ENCODE measurements around the gene SMG1. TPM values are rescaled to one million over a fixed set of nuclear protein-coding genes. Genes with fewer than 3 reads are reported as not detected.
A peak's percentile ranks its signal among the peaks of the same experiment; 100 is the strongest.
"Not testable (repeated sequence)": the region's sequence is repeated elsewhere in the genome, so short reads cannot be mapped to it uniquely, and the experiment has no call there.

Gene SMG1
- total RNA-seq, 8 experiments from 2014 or later: 31.1 to 100 (median 42.5) TPM

- WGBS, 10 experiments: 70 to 98% (median 87%) methylated on average over 4 to 8 of the region's 11 CpGs; no CpG with 5 or more reads in 1 of the 10 experiments
- no peak overlapping the region for H3K4me3 ChIP-seq
- H3K27ac ChIP-seq: no peak overlapping the region
- H3K4me1 ChIP-seq (replicated peaks in 1 of 2): no peaks in the 10 kb centered on the region
- in situ Hi-C loops (cut with MboI; ENCODE audit: low pct_unique_long_range_greater_than_20kb in 2 of 9, low sequenced_read_pairs in 9 of 9, unreplicated experiment in 9 of 9): loop anchor here in 1 of 9 experiments (25.0 kb wide), 1 partner anchor 138 kb away; the partner anchor contains the start of gene ARL6IP1
- ATAC-seq (replicated peaks in 6 of 8): no peak
Observed at GRCh38 chr16:18950469-18951185, 24.4 kb upstream of the SMG1 start.

GRCh38 chr16:18948372-18949020 is 22.3 kb upstream of the SMG1 start:
- Histone ChIP-seq H3K27ac (no peak overlapping the region), H3K4me3 (no peak overlapping the region), H3K4me1 (replicated peaks in 1 of 2) (no peaks in the 10 kb centered on the region)
- 40 to 96% (median 87%) methylated on average over 1 to 4 of the region's 9 CpGs; no CpG with 5 or more reads in 3 of the 10 experiments for WGBS, 10 experiments
- ATAC-seq (replicated peaks in 6 of 8): no peak
- in situ Hi-C loops (cut with MboI; ENCODE audit: low pct_unique_long_range_greater_than_20kb in 2 of 9, low sequenced_read_pairs in 9 of 9, unreplicated experiment in 9 of 9): no loop called here

GRCh38 chr16:18945233-18945632 is 19.0 kb upstream of the SMG1 start:
- in situ Hi-C loops (cut with MboI; ENCODE audit: low pct_unique_long_range_greater_than_20kb in 2 of 9, low sequenced_read_pairs in 9 of 9, unreplicated experiment in 9 of 9): no loop called here
- ATAC-seq (replicated peaks in 6 of 8): peak in 1 of 8 experiments; percentile 45
- Histone ChIP-seq H3K4me1 (replicated peaks in 1 of 2) (no peaks in the 10 kb centered on the region), H3K27ac (no peak overlapping the region), H3K4me3 (no peak overlapping the region)
- 19 to 100% (median 82%) methylated on average over 2 to 7 of the region's 7 CpGs; no CpG with 5 or more reads in 1 of the 10 experiments for WGBS, 10 experiments

GRCh38 chr16:18943414-18943813 is 17.2 kb upstream of the SMG1 start:
- Histone ChIP-seq H3K27ac (no peak overlapping the region), H3K4me3 (no peak overlapping the region), H3K4me1 (replicated peaks in 1 of 2) (no peaks in the 10 kb centered on the region)
- in situ Hi-C loops (cut with MboI; ENCODE audit: low pct_unique_long_range_greater_than_20kb in 2 of 9, low sequenced_read_pairs in 9 of 9, unreplicated experiment in 9 of 9): no loop called here
- WGBS, 10 experiments: 60 to 97% (median 84%) methylated on average over 1 to 7 of the region's 7 CpGs; no CpG with 5 or more reads in 3 of the 10 experiments
- no peak for ATAC-seq (replicated peaks in 6 of 8)

GRCh38 chr16:18942061-18942460 is 15.9 kb upstream of the SMG1 start:
- WGBS, 10 experiments: 0 to 80% (median 57%) methylated on average over 1 of the region's 1 CpG; no CpG with 5 or more reads in 3 of the 10 experiments
- peak in 3 of 8 experiments; percentile 52 to 68 (median 59) for ATAC-seq (replicated peaks in 6 of 8)
- in situ Hi-C loops (cut with MboI; ENCODE audit: low pct_unique_long_range_greater_than_20kb in 2 of 9, low sequenced_read_pairs in 9 of 9, unreplicated experiment in 9 of 9): no loop called here

GRCh38 chr16:18941471-18941870 is 15.3 kb upstream of the SMG1 start:
- Histone ChIP-seq H3K4me1 (replicated peaks in 1 of 2) (no peaks in the 10 kb centered on the region), H3K27ac (no peak overlapping the region), H3K4me3 (no peak overlapping the region)
- in situ Hi-C loops (cut with MboI; ENCODE audit: low pct_unique_long_range_greater_than_20kb in 2 of 9, low sequenced_read_pairs in 9 of 9, unreplicated experiment in 9 of 9): no loop called here
- no peak for ATAC-seq (replicated peaks in 6 of 8)

More at GRCh38 chr16:18942061-18942460, 15.9 kb upstream of the SMG1 start:
- no peak overlapping the region for H3K27ac ChIP-seq
- H3K4me1 ChIP-seq (replicated peaks in 1 of 2): no peaks in the 10 kb centered on the region
- H3K4me3 ChIP-seq: no peak overlapping the region

GRCh38 chr16:18938986-18939385 is 12.8 kb upstream of the SMG1 start:
- in situ Hi-C loops (cut with MboI; ENCODE audit: low pct_unique_long_range_greater_than_20kb in 2 of 9, low sequenced_read_pairs in 9 of 9, unreplicated experiment in 9 of 9): no loop called here
- no peak for ATAC-seq (replicated peaks in 6 of 8)
- H3K4me3 ChIP-seq: no peak overlapping the region
- no peaks in the 10 kb centered on the region for H3K4me1 ChIP-seq (replicated peaks in 1 of 2)
- WGBS, 10 experiments: 85 to 100% (median 90%) methylated on average over 1 to 7 of the region's 9 CpGs; no CpG with 5 or more reads in 5 of the 10 experiments
- no peak overlapping the region for H3K27ac ChIP-seq

- no peaks in the 10 kb centered on the region for H3K4me1 ChIP-seq (replicated peaks in 1 of 2)
- no peak overlapping the region for H3K4me3 ChIP-seq
- no peak for ATAC-seq (replicated peaks in 6 of 8)
- no peak overlapping the region for H3K27ac ChIP-seq
- in situ Hi-C loops (cut with MboI; ENCODE audit: low pct_unique_long_range_greater_than_20kb in 2 of 9, low sequenced_read_pairs in 9 of 9, unreplicated experiment in 9 of 9): no loop called here
Observed at GRCh38 chr16:18937390-18937789, 11.2 kb upstream of the SMG1 start.

GRCh38 chr16:18936727-18937340 is 10.6 kb upstream of the SMG1 start:
- in situ Hi-C loops (cut with MboI; ENCODE audit: low pct_unique_long_range_greater_than_20kb in 2 of 9, low sequenced_read_pairs in 9 of 9, unreplicated experiment in 9 of 9): no loop called here
- Histone ChIP-seq H3K4me3 (no peak overlapping the region), H3K27ac (no peak overlapping the region), H3K4me1 (replicated peaks in 1 of 2) (no peaks in the 10 kb centered on the region)
- 73 to 96% (median 82%) methylated on average over 2 to 5 of the region's 7 CpGs; no CpG with 5 or more reads in 2 of the 10 experiments for WGBS, 10 experiments
- ATAC-seq (replicated peaks in 6 of 8): no peak

GRCh38 chr16:18933501-18933900 is 7.3 kb upstream of the SMG1 start:
- 0 to 40% (median 15%) methylated on average over 1 of the region's 1 CpG; no CpG with 5 or more reads in 4 of the 10 experiments for WGBS, 10 experiments
- in situ Hi-C loops (cut with MboI; ENCODE audit: low pct_unique_long_range_greater_than_20kb in 2 of 9, low sequenced_read_pairs in 9 of 9, unreplicated experiment in 9 of 9): no loop called here
- no peak for ATAC-seq (replicated peaks in 6 of 8)
- H3K4me1 ChIP-seq (replicated peaks in 1 of 2): no peaks in the 10 kb centered on the region
- no peak overlapping the region for H3K27ac ChIP-seq
- no peak overlapping the region for H3K4me3 ChIP-seq

- Histone ChIP-seq H3K27ac (no peak overlapping the region), H3K4me1 (replicated peaks in 1 of 2) (no peaks in the 10 kb centered on the region), H3K4me3 (no peak overlapping the region)
- WGBS, 10 experiments: 28 to 70% (median 49%) methylated on average over 2 to 5 of the region's 5 CpGs; no CpG with 5 or more reads in 1 of the 10 experiments
- in situ Hi-C loops (cut with MboI; ENCODE audit: low pct_unique_long_range_greater_than_20kb in 2 of 9, low sequenced_read_pairs in 9 of 9, unreplicated experiment in 9 of 9): no loop called here
- peak in 3 of 8 experiments; percentile 30 to 67 (median 63) for ATAC-seq (replicated peaks in 6 of 8)
Observed at GRCh38 chr16:18932243-18932987, 6.2 kb upstream of the SMG1 start.

- in situ Hi-C loops (cut with MboI; ENCODE audit: low pct_unique_long_range_greater_than_20kb in 2 of 9, low sequenced_read_pairs in 9 of 9, unreplicated experiment in 9 of 9): no loop called here
- Histone ChIP-seq H3K4me1 (replicated peaks in 1 of 2) (peaks cover 3 to 4% of the 10 kb centered on the region in 2 donors), H3K4me3 (no peak overlapping the region), H3K27ac (no peak overlapping the region)
- no peak for ATAC-seq (replicated peaks in 6 of 8)
- 43 to 94% (median 70%) methylated on average over 1 to 5 of the region's 5 CpGs; no CpG with 5 or more reads in 5 of the 10 experiments for WGBS, 10 experiments
Observed at GRCh38 chr16:18931756-18932155, 5.5 kb upstream of the SMG1 start.

- not testable (repeated sequence) for H3K4me1 ChIP-seq (replicated peaks in 1 of 2)
Observed at GRCh38 chr16:18930095-18930494, 3.9 kb upstream of the SMG1 start.

More at GRCh38 chr16:18930095-18930494, 3.9 kb upstream of the SMG1 start:
- H3K27ac ChIP-seq; H3K4me3 ChIP-seq; in situ Hi-C loops (cut with MboI; ENCODE audit: low pct_unique_long_range_greater_than_20kb in 2 of 9, low sequenced_read_pairs in 9 of 9, unreplicated experiment in 9 of 9); ATAC-seq (replicated peaks in 6 of 8): not testable (repeated sequence)
- 40 to 71% (median 67%) methylated on average over 1 of the region's 4 CpGs; no CpG with 5 or more reads in 7 of the 10 experiments for WGBS, 10 experiments

All from motor neuron (in vitro differentiated cells).